ENCODE results near the gene DHDDS.

Gene DHDDS

GRCh38 chr1:26476958-26477357 is 44.8 kb downstream of the DHDDS start:
- no peak overlapping the region for H3K4me3 ChIP-seq (ENCODE audit: low read depth, low read length)
- no peak for TF ChIP-seq CTCF (IDR thresholded peaks at IDR 0.05; ENCODE audit: low read depth, low read length)

- no peak for TF ChIP-seq CTCF (IDR thresholded peaks at IDR 0.05; ENCODE audit: low read depth, low read length)
- H3K4me3 ChIP-seq (ENCODE audit: low read depth, low read length) = no peak overlapping the region
Observed at GRCh38 chr1:26477446-26478152, 45.5 kb downstream of the DHDDS start.

- TF ChIP-seq CTCF (IDR thresholded peaks at IDR 0.05; ENCODE audit: low read depth, low read length) = no peak
Observed at GRCh38 chr1:26478159-26478558, 46.0 kb downstream of the DHDDS start.

GRCh38 chr1:26478988-26479387 is 46.9 kb downstream of the DHDDS start:
- no peak for TF ChIP-seq CTCF (IDR thresholded peaks at IDR 0.05; ENCODE audit: low read depth, low read length)
- no peak overlapping the region for H3K4me3 ChIP-seq (ENCODE audit: low read depth, low read length)

More at GRCh38 chr1:26478159-26478558, 46.0 kb downstream of the DHDDS start:
- H3K4me3 ChIP-seq (ENCODE audit: low read depth, low read length) = no peak overlapping the region

- TF ChIP-seq CTCF (IDR thresholded peaks at IDR 0.05; ENCODE audit: low read depth, low read length) = no peak
- no peak overlapping the region for H3K4me3 ChIP-seq (ENCODE audit: low read depth, low read length)
Observed at GRCh38 chr1:26482921-26483320, 50.8 kb downstream of the DHDDS start.

GRCh38 chr1:26483980-26484379 is 51.9 kb downstream of the DHDDS start:
- TF ChIP-seq CTCF (IDR thresholded peaks at IDR 0.05; ENCODE audit: low read depth, low read length) = no peak
- H3K4me3 ChIP-seq (ENCODE audit: low read depth, low read length) = no peak overlapping the region

- H3K4me3 ChIP-seq (ENCODE audit: low read depth, low read length) = no peak overlapping the region
- TF ChIP-seq CTCF (IDR thresholded peaks at IDR 0.05; ENCODE audit: low read depth, low read length) = no peak
Observed at GRCh38 chr1:26490155-26490554, 58.0 kb downstream of the DHDDS start.
